HG03280 (cell line): ENCODE data around the gene SOX5.
"Not testable (repeated sequence)": the region's sequence is repeated elsewhere in the genome, so short reads cannot be mapped to it uniquely, and the experiment has no call there.

Experiments used
- ATAC-seq: cut with Tn5 transposase; IDR thresholded peaks from one replicate; pipeline ENCODE4 v1.9.1; 2021; ENCODE audit warnings: mild to moderate bottlenecking, moderate library complexity; ENCODE audit not compliant: unreplicated experiment

SOX5 gene

GRCh38 chr12:23556661-23557060 is 392.8 kb downstream of the SOX5 start:
- ATAC-seq: no peak

DNA sequence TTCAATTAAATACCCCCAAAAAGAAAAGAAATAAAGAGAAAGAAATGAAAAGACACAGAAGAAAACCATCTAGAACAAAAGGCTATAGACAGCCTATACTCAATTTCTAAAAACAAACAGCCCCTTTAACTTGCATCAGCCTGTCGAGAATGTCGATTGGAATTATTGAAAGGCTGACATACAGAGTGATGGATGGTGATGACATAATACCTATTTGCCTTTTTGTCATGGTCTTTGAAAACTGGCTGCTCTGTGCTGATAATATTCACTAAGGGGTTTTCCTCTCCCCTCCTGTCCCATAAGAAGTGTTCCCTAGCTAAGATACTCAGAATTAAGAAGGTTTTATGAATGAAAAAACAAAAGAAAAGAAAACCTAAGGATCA is 393.7 kb downstream of the SOX5 start:
- no peak for ATAC-seq

- ATAC-seq: no peak
Observed at GRCh38 chr12:23555180-23555824, 394.2 kb downstream of the SOX5 start.

DNA sequence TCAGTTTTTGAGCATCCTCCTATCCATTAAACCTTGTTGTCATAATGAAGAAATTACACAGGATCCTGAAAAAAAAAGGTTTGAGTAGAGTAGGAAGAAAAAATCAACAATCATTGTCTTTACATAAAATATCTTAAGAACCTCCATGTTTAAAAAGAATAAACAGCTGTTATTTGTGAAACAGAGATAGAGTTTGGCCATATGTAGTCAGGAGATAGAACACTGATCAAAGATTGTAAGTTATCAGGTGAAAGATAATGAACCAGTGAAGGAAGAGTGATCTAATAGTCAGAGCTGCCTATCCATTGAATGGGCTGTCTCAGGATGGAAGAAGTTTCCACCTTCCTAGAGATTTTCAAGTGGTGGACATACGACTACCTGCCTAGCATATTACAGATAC is 397.1 kb downstream of the SOX5 start:
- ATAC-seq: no peak

DNA sequence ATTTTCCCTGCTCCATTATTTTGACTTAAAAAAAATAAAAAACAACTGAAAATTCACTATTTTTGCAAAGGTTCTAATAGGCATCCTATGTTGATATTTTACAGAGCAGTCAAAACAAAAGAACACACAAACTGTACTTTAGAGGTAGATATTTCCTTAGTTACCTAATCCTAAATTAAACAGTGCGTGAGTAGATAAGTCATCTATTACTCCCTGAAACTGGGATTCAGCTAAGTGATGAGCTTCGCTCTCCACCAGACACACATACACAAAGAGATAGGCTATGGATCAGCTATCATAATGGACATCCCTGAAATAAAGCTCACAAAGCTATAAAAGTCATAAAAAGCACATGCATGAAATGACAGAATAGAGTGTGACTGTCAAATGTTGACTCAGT is 398.7 kb downstream of the SOX5 start:
- no peak for ATAC-seq

DNA sequence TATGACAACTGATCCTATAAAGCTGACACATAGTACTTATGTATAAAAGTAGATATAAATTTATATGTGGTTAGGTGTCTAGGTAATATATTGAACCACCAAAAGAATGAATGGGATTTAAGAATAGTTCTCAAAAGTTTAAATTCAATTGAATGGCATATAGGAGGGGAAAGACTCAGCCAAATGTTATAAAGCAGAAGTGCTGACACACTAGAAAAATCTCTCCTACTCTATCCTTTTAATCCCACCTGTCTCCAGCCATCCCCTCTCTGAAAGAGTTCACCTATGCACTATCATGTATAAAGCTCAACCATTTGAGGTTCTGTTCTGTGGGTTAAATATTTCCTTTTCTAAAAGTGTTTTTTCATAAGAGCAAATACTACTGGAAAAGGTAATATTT is 400.7 kb downstream of the SOX5 start:
- no peak for ATAC-seq

DNA sequence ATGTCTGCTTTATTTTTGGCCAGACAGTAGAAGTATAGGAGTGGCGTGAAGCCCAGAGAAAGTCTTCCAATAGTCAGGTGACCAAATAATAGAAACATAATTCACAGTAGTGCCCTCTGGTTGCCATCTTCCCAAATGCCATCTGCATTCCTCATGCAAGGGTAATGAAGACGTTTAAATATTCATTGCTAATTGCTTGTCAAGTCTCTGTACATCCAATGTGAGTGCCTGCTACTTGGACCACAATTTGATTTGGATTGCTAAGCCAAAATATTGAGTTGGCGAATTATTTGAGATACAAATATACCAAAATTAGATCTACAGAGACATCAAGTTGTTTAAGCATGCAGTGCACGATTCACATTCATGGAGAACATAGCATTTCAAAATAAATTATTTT is 402.7 kb downstream of the SOX5 start:
- ATAC-seq: no peak

DNA sequence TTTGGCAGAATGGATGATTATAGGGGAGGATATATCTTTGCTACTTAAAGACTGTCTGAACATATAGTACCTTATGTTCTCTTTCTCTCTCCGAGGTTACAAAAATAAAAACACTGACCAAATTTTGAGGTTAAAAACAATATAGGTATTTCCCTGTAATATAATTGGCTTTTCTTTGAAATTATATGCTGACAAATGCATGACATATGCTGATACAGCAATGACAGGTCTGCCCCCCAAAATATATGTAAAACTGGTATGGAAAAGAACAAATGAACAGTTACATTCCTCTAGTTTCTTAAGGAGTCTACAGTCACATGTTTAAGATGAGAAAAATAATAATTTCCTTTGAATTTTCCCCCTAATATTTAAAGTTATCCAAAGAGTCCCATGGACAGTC is 405.7 kb downstream of the SOX5 start:
- ATAC-seq: no peak

- no peak for ATAC-seq
Observed at GRCh38 chr12:23542187-23542586, 407.3 kb downstream of the SOX5 start.

DNA sequence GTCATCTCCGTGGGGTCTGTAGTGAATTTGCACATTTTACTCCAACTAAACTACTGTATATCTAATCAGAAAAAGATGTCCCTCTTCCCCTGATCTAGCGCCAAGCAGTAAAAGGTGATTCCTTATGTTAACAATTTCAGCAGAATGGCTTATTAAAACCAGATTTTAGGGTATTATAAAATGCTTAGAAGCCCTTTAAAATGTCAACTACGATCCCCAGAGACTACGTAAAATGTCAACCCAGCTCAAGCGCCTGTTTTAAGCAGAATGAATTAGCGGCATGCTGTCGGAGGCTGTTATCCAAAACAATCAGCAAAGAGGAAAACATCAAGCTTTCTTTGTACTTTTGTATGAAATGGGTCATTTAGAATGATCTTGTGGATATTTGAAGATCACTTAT is 408.9 kb downstream of the SOX5 start:
- ATAC-seq: no peak

DNA sequence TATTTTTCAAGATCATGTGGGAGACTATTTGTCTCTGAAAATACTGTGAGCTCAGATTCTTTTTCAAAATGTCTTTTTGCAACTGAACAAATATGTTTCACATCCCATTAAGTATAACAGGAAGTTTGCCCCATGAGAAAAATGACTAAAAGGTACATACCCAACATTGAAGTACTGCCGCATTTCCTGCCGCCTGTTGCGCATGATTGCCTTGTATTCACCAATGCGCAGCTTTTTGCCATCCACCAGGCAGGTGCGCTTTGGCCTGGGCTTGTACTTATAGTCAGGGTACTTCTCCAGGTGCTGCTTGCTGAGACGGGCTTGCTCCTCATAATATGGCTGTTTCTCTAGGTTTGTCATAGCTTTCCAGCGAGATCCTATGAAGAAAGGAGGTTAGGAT is 413.2 kb downstream of the SOX5 start:
- peak; percentile 77 for ATAC-seq

- ATAC-seq: no peak
Observed at GRCh38 chr12:23535441-23535840, 414.0 kb downstream of the SOX5 start.

DNA sequence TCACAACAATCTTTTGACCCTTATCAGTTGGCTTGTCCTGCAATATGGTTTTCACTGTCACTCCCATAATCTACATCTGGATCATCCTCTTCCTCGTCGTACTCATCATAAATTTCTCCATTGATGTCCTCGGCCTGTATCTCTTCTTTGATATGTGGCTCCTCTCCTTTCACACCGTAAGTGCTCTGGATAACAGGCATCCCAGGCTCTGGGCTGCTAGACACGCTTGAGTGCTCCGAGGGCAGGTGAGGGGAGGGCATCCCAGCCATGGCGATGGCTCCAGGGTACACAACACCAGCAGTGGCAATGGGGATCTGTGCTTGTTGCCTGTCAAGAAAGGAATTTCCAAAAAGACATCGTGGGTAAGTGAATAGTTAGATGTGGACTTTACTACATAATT is 415.3 kb downstream of the SOX5 start:
- ATAC-seq: no peak

GRCh38 chr12:23533699-23534098 is 415.8 kb downstream of the SOX5 start:
- ATAC-seq: no peak

DNA sequence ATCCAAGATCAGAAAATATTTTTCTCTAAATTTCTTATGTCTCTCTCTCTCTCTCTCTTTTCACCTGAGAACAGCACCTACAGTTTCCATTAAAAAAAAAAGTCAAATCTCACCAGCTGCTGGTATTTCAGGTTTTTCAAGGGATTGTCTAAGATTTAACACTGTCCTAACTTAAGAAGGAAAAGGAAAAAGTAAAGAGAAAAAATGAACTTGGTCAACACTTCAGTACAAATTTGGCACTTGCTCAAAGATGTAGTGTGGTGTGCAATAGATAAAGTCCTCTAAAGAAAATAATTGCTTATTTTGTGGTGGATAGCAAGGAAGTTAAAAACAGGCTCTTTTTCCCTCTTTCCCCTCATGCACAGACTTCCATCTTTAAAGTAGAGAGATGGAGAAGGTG is 416.2 kb downstream of the SOX5 start:
- ATAC-seq: no peak

GRCh38 chr12:23528316-23528715 is 421.2 kb downstream of the SOX5 start:
- ATAC-seq: no peak

GRCh38 chr12:23525450-23526072 is 423.9 kb downstream of the SOX5 start:
- ATAC-seq: no peak

GRCh38 chr12:23523339-23523738 is 426.1 kb downstream of the SOX5 start:
- no peak for ATAC-seq

DNA sequence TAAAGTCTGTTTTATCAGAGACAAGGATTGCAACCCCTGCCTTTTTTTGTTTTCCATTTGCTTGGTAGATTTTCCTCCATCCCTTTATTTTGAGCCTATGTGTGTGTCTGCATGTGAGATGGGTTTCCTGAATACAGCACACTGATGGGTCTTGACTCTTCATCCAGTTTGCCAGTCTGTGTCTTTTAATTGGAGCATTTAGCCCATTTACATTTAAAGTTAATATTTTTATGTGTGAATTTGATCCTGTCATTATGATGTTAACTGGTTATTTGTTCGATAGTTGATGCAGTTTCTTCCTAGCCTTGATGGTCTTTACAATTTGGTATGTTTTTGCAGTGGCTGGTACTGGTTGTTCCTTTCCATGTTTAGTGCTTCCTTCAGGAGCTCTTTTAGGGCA is 430.0 kb downstream of the SOX5 start:
- ATAC-seq: not testable (repeated sequence)

- ATAC-seq: not testable (repeated sequence)
Observed at GRCh38 chr12:23515785-23516184, 433.7 kb downstream of the SOX5 start.

- no peak for ATAC-seq
Observed at GRCh38 chr12:23510484-23510883, 439.0 kb downstream of the SOX5 start.

DNA sequence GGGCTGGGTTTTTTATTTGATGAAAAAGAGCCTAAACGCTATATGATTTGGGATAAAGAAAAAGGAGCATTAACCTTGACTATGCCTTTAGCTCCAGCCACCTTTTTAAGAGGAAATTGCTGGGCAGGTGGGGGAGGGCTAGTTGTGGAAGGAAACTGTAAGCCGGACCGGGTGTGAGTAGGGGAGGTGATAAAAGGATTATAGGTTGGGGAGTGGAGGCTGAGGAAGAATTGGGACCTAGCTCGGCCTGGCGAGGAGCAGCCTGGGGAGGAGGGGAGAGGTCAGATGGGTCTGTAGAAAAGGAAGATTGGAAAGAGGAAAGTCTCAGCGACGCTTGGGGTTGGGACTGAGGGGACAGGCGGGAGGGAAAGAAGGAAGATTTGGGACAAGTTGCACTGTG is 439.6 kb downstream of the SOX5 start:
- not testable (repeated sequence) for ATAC-seq

- ATAC-seq: not testable (repeated sequence)
Observed at GRCh38 chr12:23507785-23508184, 441.7 kb downstream of the SOX5 start.
